ENCODE data around the gene LYPD8. TPM values are rescaled to one million over a fixed set of nuclear protein-coding genes. Genes with fewer than 3 reads are reported as not detected.

The LYPD8 gene
- total RNA-seq, 2 experiments from 2014 or later = not detected

DNA sequence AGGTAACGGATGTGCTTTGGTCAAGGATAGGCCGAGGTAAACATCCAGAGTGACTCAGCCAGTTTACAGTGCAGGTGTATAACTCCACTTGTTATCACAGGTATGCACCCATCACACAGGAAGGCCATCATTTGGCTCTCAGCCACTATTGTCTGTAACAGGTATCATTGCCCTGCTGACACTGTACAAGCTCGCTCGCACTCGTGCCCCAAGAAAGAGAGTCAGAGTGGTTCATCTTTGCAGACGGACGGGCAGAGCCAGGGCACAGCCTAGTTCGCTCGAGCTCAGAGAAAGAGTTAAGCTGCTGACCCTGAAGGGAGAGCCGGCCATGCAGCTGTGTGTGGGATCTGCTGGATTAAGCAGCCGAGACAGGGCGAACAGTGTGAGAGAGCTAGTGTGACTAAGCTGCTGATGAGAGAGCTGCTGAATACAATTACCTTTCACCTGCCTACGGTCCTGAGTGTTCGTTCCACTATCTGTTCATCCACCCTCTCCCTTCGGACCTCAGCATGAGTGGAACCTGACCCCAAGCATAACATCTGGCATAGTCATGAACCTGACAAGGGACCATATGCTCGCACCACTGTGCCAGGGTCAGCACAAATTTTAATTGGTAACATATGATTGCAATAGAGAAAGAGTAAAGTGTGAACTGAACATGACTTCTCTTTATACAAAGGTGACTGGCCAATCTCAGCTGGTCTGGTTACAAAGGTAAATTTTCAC is 27.0 kb upstream of the LYPD8 start:
- DNase-seq = no peak
- H3K9me3 Mint-ChIP-seq = peaks cover 4% of the 10 kb centered on the region
- no peak overlapping the region for H3K27ac Mint-ChIP-seq
- H3K27me3 Mint-ChIP-seq = peaks cover 5% of the 10 kb centered on the region
- H3K36me3 Mint-ChIP-seq = no peaks in the 10 kb centered on the region
- H3K4me1 Mint-ChIP-seq = no peaks in the 10 kb centered on the region
- H3K4me3 Mint-ChIP-seq = no peak overlapping the region

DNA sequence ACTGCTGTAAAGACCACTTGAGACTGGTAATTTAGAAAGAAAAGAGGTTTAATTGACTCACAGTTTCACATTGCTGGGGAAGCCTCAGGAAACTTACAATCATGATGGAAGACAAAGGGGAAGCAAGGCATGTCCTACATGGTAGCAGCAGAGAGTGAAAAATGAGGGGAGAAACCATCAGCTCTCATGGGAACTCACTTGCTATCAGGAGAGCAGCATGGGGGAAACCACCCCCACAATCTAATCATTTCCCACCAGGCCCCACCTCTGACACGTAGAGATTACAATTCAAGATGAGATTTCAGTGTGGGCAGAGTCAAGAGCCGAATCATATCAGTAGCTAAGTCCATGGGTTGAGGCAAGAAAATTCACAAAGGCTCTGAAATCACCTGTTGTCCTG is 23.8 kb upstream of the LYPD8 start:
- Mint-ChIP-seq H3K36me3 (no peaks in the 10 kb centered on the region), H3K27me3 (peaks cover 5% of the 10 kb centered on the region), H3K9me3 (peaks cover 11% of the 10 kb centered on the region), H3K27ac (no peak overlapping the region), H3K4me3 (no peak overlapping the region), H3K4me1 (no peaks in the 10 kb centered on the region)
- DNase-seq = no peak

DNA sequence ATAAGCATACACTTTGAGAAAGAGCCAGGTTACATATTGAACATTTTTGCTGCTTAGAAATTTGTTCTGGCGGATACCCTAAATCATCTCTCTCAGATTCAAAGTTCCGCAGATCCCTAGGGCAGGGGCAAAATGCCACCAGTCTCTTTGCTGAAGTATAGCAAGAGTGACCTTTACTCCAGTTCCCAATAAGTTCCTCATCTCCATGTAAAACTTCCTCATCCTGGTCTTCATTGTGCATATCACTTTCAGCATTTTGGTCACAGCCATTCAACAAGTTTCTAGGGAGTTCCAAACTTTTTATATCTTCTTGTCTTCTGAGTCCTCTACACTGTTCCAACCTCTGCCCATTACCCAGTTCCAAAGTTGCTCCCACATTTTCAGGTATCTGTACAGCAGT is 23.3 kb upstream of the LYPD8 start:
- no peak for DNase-seq
- Mint-ChIP-seq H3K4me1 (no peaks in the 10 kb centered on the region), H3K36me3 (no peaks in the 10 kb centered on the region), H3K9me3 (peaks cover 11% of the 10 kb centered on the region), H3K27me3 (peaks cover 5% of the 10 kb centered on the region), H3K27ac (no peak overlapping the region), H3K4me3 (no peak overlapping the region)

DNA sequence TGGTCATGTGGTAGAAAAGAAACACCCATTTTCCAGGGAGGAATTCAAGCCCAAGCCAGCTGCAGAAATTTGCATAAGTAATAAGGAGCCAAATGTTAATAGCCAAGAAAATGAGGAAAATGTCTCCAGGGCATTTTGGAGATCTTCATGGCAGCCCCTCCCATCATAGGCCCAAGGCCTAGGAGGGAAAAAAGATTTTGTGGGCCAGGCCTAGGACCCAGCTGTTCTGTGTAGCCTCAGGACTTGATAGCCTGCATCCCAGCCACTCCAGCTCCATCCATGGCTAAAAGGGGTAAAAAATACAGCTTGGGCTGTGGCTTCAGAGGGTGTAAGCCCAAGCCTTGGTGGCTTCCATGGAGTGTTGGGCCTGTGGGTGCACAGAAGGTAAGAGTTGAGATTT is 21.4 kb upstream of the LYPD8 start:
- Mint-ChIP-seq H3K27me3 (peaks cover 5% of the 10 kb centered on the region), H3K9me3 (peaks cover 11% of the 10 kb centered on the region), H3K4me3 (no peak overlapping the region), H3K36me3 (no peaks in the 10 kb centered on the region), H3K27ac (no peak overlapping the region), H3K4me1 (no peaks in the 10 kb centered on the region)
- DNase-seq = no peak

DNA sequence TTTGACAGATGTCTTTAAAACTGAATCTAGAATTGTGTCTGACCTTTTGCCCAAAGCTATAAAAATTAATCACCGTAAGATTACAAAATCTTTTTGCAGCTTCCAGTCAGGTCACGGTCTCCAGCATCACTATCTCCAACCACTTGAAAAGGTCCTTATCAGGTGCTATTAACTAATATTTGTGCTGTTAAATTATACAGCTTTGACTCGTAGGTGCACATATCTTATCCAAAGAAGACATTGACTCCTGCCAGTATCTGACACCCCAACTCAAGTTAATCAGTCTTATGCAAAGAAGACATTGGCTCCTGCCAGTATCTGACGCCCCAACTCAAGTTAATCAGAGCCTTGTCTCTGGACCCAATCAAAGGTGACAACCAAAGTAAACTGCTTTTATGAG is 19.9 kb upstream of the LYPD8 start:
- Mint-ChIP-seq H3K36me3 (no peaks in the 10 kb centered on the region), H3K4me3 (no peak overlapping the region), H3K9me3 (peaks cover 8% of the 10 kb centered on the region), H3K4me1 (no peaks in the 10 kb centered on the region), H3K27ac (no peak overlapping the region), H3K27me3 (peaks cover 14% of the 10 kb centered on the region)
- no peak for DNase-seq

DNA sequence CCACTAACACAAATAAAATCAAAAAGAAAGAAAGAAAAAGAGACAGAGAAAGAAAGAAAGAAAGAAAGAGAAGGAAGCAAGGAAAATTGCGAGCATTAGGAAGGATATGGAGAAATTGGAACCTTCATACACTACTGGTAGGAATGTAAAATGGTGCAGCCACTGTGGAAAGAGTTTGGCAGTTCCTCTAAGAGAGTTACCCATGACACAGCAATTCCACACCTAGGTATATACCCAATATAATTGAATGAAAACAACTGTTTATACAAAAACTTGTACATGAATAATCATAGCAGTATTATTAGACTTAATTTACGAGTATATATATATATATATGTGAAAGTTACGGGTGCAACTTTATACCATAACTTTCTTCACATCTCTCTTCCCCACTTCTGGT is 4.1 kb upstream of the LYPD8 start:
- Mint-ChIP-seq H3K9me3 (peaks cover 7% of the 10 kb centered on the region), H3K27me3 (peaks cover 1% of the 10 kb centered on the region), H3K27ac (no peak overlapping the region), H3K4me3 (no peak overlapping the region), H3K4me1 (no peaks in the 10 kb centered on the region), H3K36me3 (no peaks in the 10 kb centered on the region)
- DNase-seq = no peak

DNA sequence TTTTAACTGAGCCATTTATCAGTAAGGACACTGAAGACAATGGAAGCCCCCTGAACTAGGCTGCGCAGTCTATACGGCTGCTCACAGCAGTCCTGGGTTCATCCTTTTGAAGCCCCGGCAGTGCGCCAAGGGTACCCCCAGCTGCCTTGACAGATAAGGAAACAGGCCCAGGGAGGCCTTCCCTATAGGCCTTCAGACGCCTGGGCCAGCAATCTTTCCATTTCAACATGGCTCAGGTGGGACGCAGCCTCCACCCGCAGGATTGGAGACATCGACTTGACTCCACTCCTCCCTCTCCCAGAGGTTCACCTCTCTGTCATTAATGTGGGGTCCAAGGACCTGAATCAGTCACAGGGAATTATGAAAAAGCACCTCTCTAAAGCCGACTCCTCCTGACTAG is 2.8 kb upstream of the LYPD8 start:
- Mint-ChIP-seq H3K9me3 (peaks cover 6% of the 10 kb centered on the region), H3K4me3 (no peak overlapping the region), H3K36me3 (no peaks in the 10 kb centered on the region), H3K27ac (no peak overlapping the region), H3K27me3 (no peaks in the 10 kb centered on the region), H3K4me1 (no peaks in the 10 kb centered on the region)
- DNase-seq = no peak

DNA sequence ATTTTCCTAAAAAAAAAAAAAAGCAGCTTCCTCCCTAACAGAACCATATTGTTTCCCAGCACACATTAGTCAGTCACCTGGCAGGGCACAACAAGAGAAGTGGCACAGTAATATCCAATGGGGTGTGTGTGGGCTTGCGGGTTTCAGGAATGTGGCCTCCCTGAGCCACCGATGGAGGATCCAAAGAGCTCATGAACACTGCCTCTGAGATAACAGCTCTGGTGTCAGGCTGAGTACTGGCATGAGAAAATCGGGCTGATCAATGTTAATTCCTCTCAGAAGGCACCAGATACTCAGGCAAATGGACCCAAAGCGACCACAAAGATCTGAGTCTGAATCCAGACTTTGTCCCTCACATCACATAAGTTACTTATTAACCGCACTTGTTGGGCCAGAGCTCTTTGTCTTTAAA is 2.2 kb upstream of the LYPD8 start:
- H3K9me3 Mint-ChIP-seq = peaks cover 6% of the 10 kb centered on the region
- H3K27ac Mint-ChIP-seq = no peak overlapping the region
- no peaks in the 10 kb centered on the region for H3K27me3 Mint-ChIP-seq
- H3K36me3 Mint-ChIP-seq = no peaks in the 10 kb centered on the region
- DNase-seq = no peak
- no peaks in the 10 kb centered on the region for H3K4me1 Mint-ChIP-seq
- H3K4me3 Mint-ChIP-seq = no peak overlapping the region

DNA sequence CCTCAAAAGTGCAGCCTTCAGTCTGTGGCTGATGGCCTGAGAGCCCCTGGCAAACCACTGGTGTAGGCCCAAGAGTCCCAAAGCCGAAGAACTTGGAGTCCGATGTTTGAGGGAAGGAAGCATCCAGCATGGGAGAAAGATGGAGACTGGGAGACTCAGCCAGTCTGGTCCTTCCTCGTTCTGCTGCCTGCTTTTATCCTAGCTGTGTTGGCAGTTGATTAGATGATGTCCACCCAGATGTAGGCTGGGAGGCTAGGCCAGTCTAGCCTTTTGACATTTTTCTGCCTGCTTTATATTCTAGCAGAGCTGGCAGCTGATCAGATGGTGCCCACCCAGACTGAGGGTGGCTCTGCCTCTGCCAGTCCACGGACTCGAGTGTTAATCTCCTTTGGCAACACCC is 1.1 kb upstream of the LYPD8 start:
- Mint-ChIP-seq H3K27me3 (no peaks in the 10 kb centered on the region), H3K9me3 (peaks cover 5% of the 10 kb centered on the region), H3K4me3 (no peak overlapping the region), H3K36me3 (no peaks in the 10 kb centered on the region), H3K4me1 (peaks cover 5% of the 10 kb centered on the region), H3K27ac (no peak overlapping the region)
- DNase-seq = no peak

DNA sequence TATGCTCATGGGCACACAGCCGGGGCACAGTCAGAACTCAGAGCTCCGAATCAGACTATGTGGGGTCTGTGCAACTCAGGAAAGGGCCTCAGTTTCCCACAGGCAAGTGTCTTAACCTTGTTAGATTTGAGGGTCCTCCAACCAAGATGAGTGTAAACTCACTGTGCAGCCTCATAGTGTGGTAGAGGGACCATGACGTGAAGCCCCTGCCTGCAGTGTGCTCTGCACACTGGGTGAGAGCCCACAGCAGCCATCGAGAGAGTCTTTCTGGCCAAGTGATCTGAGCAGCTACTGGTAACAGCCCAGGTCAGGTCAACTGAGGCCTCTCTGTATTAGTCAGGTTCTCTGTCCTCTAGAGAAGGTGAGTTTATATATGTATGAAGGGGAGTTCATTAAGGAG is 592 bp upstream of the LYPD8 start:
- Mint-ChIP-seq H3K27me3 (no peaks in the 10 kb centered on the region), H3K27ac (no peak overlapping the region), H3K4me3 (no peak overlapping the region), H3K9me3 (peaks cover 2% of the 10 kb centered on the region), H3K36me3 (no peaks in the 10 kb centered on the region), H3K4me1 (peaks cover 8% of the 10 kb centered on the region)
- DNase-seq = no peak

DNA sequence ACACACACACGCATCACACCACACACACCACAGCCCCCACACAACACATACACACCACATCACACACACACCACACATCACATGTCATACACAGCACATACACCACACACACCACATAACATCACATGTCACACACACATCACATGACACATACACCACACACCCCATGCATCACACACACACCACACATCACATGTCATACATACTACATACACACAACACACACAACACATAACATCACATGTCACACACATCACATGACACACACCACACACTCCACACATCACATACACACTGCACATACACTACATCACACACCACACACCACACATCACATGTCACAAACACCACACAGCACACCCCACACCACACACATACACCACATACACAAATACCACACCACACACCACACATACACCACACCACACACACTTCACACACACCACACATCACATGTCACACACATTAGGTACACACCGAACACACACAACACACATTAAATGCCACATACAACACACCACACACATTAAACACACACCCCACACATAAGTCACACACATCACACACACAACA is 1.8 kb downstream of the LYPD8 start:
- H3K27ac Mint-ChIP-seq = no peak overlapping the region
- no peaks in the 10 kb centered on the region for H3K27me3 Mint-ChIP-seq
- H3K4me1 Mint-ChIP-seq = peaks cover 10% of the 10 kb centered on the region
- H3K36me3 Mint-ChIP-seq = no peaks in the 10 kb centered on the region
- no peaks in the 10 kb centered on the region for H3K9me3 Mint-ChIP-seq
- no peak for DNase-seq
- no peak overlapping the region for H3K4me3 Mint-ChIP-seq

DNA sequence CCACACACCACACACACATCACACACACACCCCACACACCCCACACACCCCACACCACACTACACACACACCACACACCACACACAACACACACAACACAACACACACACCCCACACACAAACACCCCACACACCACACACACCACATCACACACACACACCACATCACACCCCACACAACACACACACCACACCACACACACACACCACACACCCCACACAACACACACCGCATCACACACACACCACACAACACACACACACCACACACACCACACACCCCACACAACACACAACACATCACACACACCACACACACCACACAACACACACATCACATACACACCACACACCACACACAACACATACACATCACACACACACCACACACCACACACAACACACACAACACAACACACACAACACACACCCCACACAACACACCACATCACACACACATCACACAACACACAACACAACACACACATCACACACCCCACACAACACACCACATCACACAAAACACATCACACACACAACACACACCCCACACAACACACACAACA is 2.4 kb downstream of the LYPD8 start:
- no peak overlapping the region for H3K4me3 Mint-ChIP-seq
- no peaks in the 10 kb centered on the region for H3K36me3 Mint-ChIP-seq
- peaks cover 10% of the 10 kb centered on the region for H3K4me1 Mint-ChIP-seq
- H3K9me3 Mint-ChIP-seq = no peaks in the 10 kb centered on the region
- DNase-seq = no peak
- H3K27me3 Mint-ChIP-seq = no peaks in the 10 kb centered on the region
- H3K27ac Mint-ChIP-seq = no peak overlapping the region

DNA sequence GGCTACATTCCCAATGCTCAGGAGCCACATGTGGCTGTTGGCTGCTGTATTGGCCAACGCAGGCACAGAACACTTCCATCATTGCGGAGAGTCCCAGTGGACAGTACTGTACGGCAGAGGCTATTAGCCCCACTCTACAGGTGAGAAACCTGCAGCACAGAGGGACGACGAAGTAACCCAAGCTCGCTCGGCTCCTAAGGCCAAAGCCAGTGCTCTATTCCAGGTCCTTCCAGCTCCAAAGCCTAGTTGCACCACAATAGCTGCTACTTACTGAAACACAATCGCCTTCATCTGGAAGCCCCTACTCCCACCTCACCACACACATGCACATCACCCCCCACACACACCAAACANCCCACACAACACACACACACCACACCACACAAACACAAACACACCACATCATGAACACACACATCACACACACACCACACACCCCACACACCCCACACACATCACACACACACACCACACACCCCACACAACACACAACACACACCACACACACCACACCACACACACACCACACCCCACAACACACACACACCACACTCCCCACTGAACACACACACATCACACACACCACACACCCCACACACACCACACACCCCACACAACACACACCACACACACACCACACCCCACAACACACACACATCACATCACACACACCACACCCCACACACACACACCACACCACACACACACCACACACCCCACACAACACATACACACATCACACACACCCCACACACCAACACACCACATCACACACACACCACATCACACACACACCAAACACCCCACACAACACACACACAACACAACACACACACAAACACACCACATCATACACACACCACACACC is 3.2 kb downstream of the LYPD8 start:
- no peaks in the 10 kb centered on the region for H3K27me3 Mint-ChIP-seq
- no peaks in the 10 kb centered on the region for H3K36me3 Mint-ChIP-seq
- no peaks in the 10 kb centered on the region for H3K9me3 Mint-ChIP-seq
- peaks cover 10% of the 10 kb centered on the region for H3K4me1 Mint-ChIP-seq
- H3K27ac Mint-ChIP-seq = no peak overlapping the region
- H3K4me3 Mint-ChIP-seq = no peak overlapping the region
- DNase-seq = no peak

DNA sequence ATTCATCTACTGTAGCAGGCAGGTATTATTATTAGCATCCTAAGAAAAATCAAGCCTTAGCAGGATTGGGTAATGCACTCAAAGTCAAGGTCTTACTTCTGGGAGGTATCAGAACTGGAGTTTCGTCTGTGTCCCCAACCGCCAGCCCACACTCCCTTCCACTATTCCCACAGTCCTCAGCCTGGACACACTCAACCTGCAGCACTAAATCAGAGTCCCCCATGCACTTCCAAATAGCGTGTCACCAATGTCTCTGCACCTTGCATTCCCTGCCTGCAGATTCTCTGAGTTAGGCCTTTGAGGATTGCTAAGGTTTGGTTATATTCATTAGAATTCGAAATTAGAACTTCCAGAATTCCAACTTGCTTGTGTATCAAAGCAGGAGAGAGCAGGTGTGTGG is 3.9 kb downstream of the LYPD8 start:
- Mint-ChIP-seq H3K4me1 (peaks cover 10% of the 10 kb centered on the region), H3K9me3 (no peaks in the 10 kb centered on the region), H3K36me3 (no peaks in the 10 kb centered on the region), H3K27me3 (no peaks in the 10 kb centered on the region), H3K27ac (no peak overlapping the region), H3K4me3 (no peak overlapping the region)
- no peak for DNase-seq

DNA sequence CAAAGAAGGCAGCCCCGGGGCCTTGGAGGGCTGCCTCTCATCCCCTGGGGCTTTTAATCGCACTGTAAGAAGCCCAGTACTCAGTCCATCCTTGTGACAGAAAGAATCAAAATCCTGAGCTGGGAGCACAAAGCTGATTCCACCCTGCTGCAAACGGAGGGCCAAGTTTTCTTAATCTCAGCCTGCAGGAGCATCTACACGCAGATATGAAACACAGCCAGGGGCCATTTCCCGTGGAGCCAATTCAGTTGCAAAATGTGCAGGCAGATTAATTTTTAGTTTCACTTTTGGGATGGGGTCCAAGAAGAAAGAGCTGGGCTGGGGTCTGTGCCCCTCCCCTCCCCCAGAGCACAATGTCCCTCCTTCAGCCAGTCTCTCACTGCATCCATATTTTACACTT is 4.4 kb downstream of the LYPD8 start:
- Mint-ChIP-seq H3K27ac (no peak overlapping the region), H3K36me3 (no peaks in the 10 kb centered on the region), H3K4me3 (no peak overlapping the region), H3K4me1 (peaks cover 10% of the 10 kb centered on the region), H3K27me3 (no peaks in the 10 kb centered on the region), H3K9me3 (no peaks in the 10 kb centered on the region)
- DNase-seq = no peak

Measured in activated naive CD8-positive, alpha-beta T cell treated with anti-CD3 and anti-CD28 coated beads for 36 hours (primary cell).